ENCODE results near the gene NCKAP5. TPM values are rescaled to one million over a fixed set of nuclear protein-coding genes. Genes with fewer than 3 reads are reported as not detected.
A peak's percentile ranks its signal among the peaks of the same experiment; 100 is the strongest.

The NCKAP5 gene
- total and polyA plus RNA-seq, 4 donors = 2.3 to 20.2 (median 8.1) TPM

GRCh38 chr2:132915812-132916549 lies 652.3 kb downstream of the NCKAP5 start:
- TF ChIP-seq CTCF (IDR thresholded peaks at IDR 0.05; ENCODE audit: control extremely low read depth, extremely low read depth) = no peak
- ATAC-seq (ENCODE audit: insufficient read depth, low FRiP score) = no peak
- Histone ChIP-seq H3K4me1 (ENCODE audit: control insufficient read depth in 5 of 5, insufficient read depth in 5 of 5, low read length in 5 of 5) (peaks cover 0 to 22% (median 6%) of the 10 kb centered on the region in 5 donors), H3K9me3 (ENCODE audit: control insufficient read depth in 4 of 4, insufficient read depth in 3 of 4, low read length in 3 of 4) (no peaks in the 10 kb centered on the region), H3K9ac (ENCODE audit: insufficient read depth in 1 of 2, low read length in 2 of 2) (no peak overlapping the region), H3K36me3 (ENCODE audit: control insufficient read depth in 4 of 4, insufficient read depth in 4 of 4, low read length in 4 of 4) (no peaks in the 10 kb centered on the region), H3K27ac (ENCODE audit: low read depth in 1 of 2, low read length in 1 of 2) (no peak overlapping the region), H3K4me3 (no peak overlapping the region), H3K27me3 (ENCODE audit: control insufficient read depth in 3 of 3, insufficient read depth in 3 of 3, low read length in 2 of 3) (no peaks in the 10 kb centered on the region)
- peak in 1 of 3 donors; percentile 50 for DNase-seq
- WGBS, 2 donors = 69 to 78% methylated on average over 6 of the region's 6 CpGs

- peak; percentile 59 to 63 (median 61) for DNase-seq
- ATAC-seq (ENCODE audit: insufficient read depth, low FRiP score) = no peak
- Histone ChIP-seq H3K36me3 (ENCODE audit: control insufficient read depth in 4 of 4, insufficient read depth in 4 of 4, low read length in 4 of 4) (no peaks in the 10 kb centered on the region), H3K9me3 (ENCODE audit: control insufficient read depth in 4 of 4, insufficient read depth in 3 of 4, low read length in 3 of 4) (no peaks in the 10 kb centered on the region), H3K4me1 (ENCODE audit: control insufficient read depth in 5 of 5, insufficient read depth in 5 of 5, low read length in 5 of 5) (peaks cover 0 to 22% (median 5%) of the 10 kb centered on the region in 5 donors), H3K27me3 (ENCODE audit: control insufficient read depth in 3 of 3, insufficient read depth in 3 of 3, low read length in 2 of 3) (no peaks in the 10 kb centered on the region), H3K4me3 (no peak overlapping the region), H3K27ac (ENCODE audit: low read depth in 1 of 2, low read length in 1 of 2) (no peak overlapping the region), H3K9ac (ENCODE audit: insufficient read depth in 1 of 2, low read length in 2 of 2) (no peak overlapping the region)
- no peak for TF ChIP-seq CTCF (IDR thresholded peaks at IDR 0.05; ENCODE audit: control extremely low read depth, extremely low read depth)
- 68 to 71% methylated on average over 8 of the region's 8 CpGs for WGBS, 2 donors
Measured at GRCh38 chr2:132911726-132912724, 656.2 kb downstream of the NCKAP5 start.

GRCh38 chr2:132910432-132910831 lies 657.8 kb downstream of the NCKAP5 start:
- Histone ChIP-seq H3K9ac (ENCODE audit: insufficient read depth in 1 of 2, low read length in 2 of 2) (no peak overlapping the region), H3K27me3 (ENCODE audit: control insufficient read depth in 3 of 3, insufficient read depth in 3 of 3, low read length in 2 of 3) (no peaks in the 10 kb centered on the region), H3K9me3 (ENCODE audit: control insufficient read depth in 4 of 4, insufficient read depth in 3 of 4, low read length in 3 of 4) (no peaks in the 10 kb centered on the region), H3K27ac (ENCODE audit: low read depth in 1 of 2, low read length in 1 of 2) (no peak overlapping the region), H3K36me3 (ENCODE audit: control insufficient read depth in 4 of 4, insufficient read depth in 4 of 4, low read length in 4 of 4) (no peaks in the 10 kb centered on the region), H3K4me3 (no peak overlapping the region), H3K4me1 (ENCODE audit: control insufficient read depth in 5 of 5, insufficient read depth in 5 of 5, low read length in 5 of 5) (peaks cover 0 to 14% (median 3%) of the 10 kb centered on the region in 5 donors)
- no peak for DNase-seq
- no peak for ATAC-seq (ENCODE audit: insufficient read depth, low FRiP score)
- TF ChIP-seq CTCF (IDR thresholded peaks at IDR 0.05; ENCODE audit: control extremely low read depth, extremely low read depth) = no peak

Data from lung (tissue), 12 donors.